Loucy (cell line): ENCODE results near the gene OBI1.
"Not testable (repeated sequence)": the region's sequence is repeated elsewhere in the genome, so short reads cannot be mapped to it uniquely, and the experiment has no call there.

ENCODE experiments used
- H2AFZ ChIP-seq: fragments of 200-600 bp; sonication (generic); 2 replicates; pipeline ENCODE4 v1.6.0; 2016; ENCODE audit warnings: antibody characterized with exemption, mild to moderate bottlenecking, low read length, moderate library complexity
- H3F3A ChIP-seq: fragments of 200-600 bp; 2 replicates; pipeline ENCODE4 v1.6.0; 2016; ENCODE audit warnings: antibody characterized with exemption, low read depth, mild to moderate bottlenecking
- H3K27me3 ChIP-seq: fragments of 200-600 bp; sonication (generic); 2 replicates; pipeline ENCODE4 v1.6.1; 2014; ENCODE audit warnings: low read length, mild to moderate bottlenecking; ENCODE audit not compliant: insufficient read depth, poor library complexity, severe bottlenecking
- H3K36me3 ChIP-seq: fragments of 200-600 bp; sonication (generic); 2 replicates; pipeline ENCODE4 v1.6.1; 2016; ENCODE audit warnings: low read length; ENCODE audit not compliant: insufficient read depth
- H3K4me1 ChIP-seq: fragments of 200-600 bp; sonication (generic); 2 replicates; pipeline ENCODE4 v1.5.1; 2014; ENCODE audit warnings: low read length, mild to moderate bottlenecking; ENCODE audit not compliant: insufficient read depth, poor library complexity, severe bottlenecking
- H3K4me2 ChIP-seq: fragments of 200-600 bp; sonication (generic); 2 replicates; pipeline ENCODE4 v1.6.0; 2014; ENCODE audit warnings: antibody characterized with exemption, low read length, low read depth, mild to moderate bottlenecking; ENCODE audit not compliant: poor library complexity, severe bottlenecking
- H3K4me3 ChIP-seq: fragments of 200-600 bp; sonication (generic); 2 replicates; pipeline ENCODE4 v1.5.1; 2014; ENCODE audit warnings: low read length, mild to moderate bottlenecking, mixed read lengths; ENCODE audit not compliant: poor library complexity, severe bottlenecking
- H3K79me2 ChIP-seq: fragments of 200-600 bp; sonication (generic); 2 replicates; pipeline ENCODE4 v1.6.1; 2014; ENCODE audit warnings: low read length; ENCODE audit not compliant: insufficient read depth
- H3K9ac ChIP-seq: fragments of 200-600 bp; sonication (generic); 2 replicates; pipeline ENCODE4 v1.6.0; 2014; ENCODE audit warnings: mild to moderate bottlenecking, low read depth, low read length, moderate library complexity; ENCODE audit not compliant: poor library complexity, severe bottlenecking
- H3K9me2 ChIP-seq: fragments of 200-600 bp; sonication (generic); replicated peaks from 2 replicates; pipeline ENCODE4 v1.6.1; 2016; ENCODE audit warnings: low read depth, low read length, mixed read lengths
- H3K9me3 ChIP-seq: fragments of 200-600 bp; sonication (generic); 2 replicates; pipeline ENCODE4 v1.6.1; 2014; ENCODE audit warnings: mild to moderate bottlenecking, antibody characterized with exemption, low read length, low read depth; ENCODE audit not compliant: insufficient read depth
- H4K20me1 ChIP-seq: fragments of 200-600 bp; sonication (generic); 2 replicates; pipeline ENCODE4 v1.6.0; 2014; ENCODE audit warnings: antibody characterized with exemption, low read length, mild to moderate bottlenecking; ENCODE audit not compliant: insufficient read depth, poor library complexity, severe bottlenecking
- EZH2phosphoT487 ChIP-seq: fragments of 200-600 bp; IDR thresholded peaks from 2 replicates; pipeline ENCODE4 v1.6.1; 2018; ENCODE audit warnings: antibody characterized with exemption, mild to moderate bottlenecking, moderate library complexity, borderline replicate concordance
- TF ChIP-seq, protein P1 (sequence below): fragments of 200-600 bp; sonication (generic); conservative IDR thresholded peaks from 2 replicates; pipeline ENCODE4 v1.5.1; 2014; ENCODE audit warnings: mild to moderate bottlenecking, antibody characterized with exemption, low read length

Gene OBI1

DNA sequence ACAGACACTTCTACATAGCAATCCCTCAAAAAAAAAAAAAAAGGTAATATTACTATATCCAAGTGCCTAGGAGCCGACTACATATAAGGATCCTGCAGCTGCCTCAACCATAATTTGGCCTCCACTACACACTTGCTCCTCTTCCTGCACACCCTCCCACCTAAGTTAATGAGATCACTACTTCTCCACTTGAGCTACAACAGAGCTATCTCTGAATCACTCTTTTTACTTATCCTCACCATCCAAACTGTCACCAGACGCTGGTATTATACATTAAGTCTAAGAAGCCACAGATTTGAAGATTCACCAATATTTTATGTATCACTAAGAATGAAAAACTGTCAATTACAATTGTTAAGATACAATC, 8.3 kb downstream of the OBI1 start:
- Histone ChIP-seq H3K9me2 (no peaks in the 10 kb centered on the region), H3K4me1 (peaks cover 88% of the 10 kb centered on the region), H2AFZ (no peak overlapping the region), H3K9me3 (no peaks in the 10 kb centered on the region), H3F3A (peaks cover 15% of the 10 kb centered on the region; the same call in 1 of the 2 replicates), H3K79me2 (peaks cover 100% of the 10 kb centered on the region), H3K36me3 (peaks cover 5% of the 10 kb centered on the region), H3K27me3 (no peaks in the 10 kb centered on the region), H4K20me1 (peaks cover 93% of the 10 kb centered on the region), H3K4me3 (peak overlapping the region; percentile 50), H3K9ac (no peak overlapping the region), H3K4me2 (peak overlapping the region; percentile 69)
- TF ChIP-seq, protein P1, sequence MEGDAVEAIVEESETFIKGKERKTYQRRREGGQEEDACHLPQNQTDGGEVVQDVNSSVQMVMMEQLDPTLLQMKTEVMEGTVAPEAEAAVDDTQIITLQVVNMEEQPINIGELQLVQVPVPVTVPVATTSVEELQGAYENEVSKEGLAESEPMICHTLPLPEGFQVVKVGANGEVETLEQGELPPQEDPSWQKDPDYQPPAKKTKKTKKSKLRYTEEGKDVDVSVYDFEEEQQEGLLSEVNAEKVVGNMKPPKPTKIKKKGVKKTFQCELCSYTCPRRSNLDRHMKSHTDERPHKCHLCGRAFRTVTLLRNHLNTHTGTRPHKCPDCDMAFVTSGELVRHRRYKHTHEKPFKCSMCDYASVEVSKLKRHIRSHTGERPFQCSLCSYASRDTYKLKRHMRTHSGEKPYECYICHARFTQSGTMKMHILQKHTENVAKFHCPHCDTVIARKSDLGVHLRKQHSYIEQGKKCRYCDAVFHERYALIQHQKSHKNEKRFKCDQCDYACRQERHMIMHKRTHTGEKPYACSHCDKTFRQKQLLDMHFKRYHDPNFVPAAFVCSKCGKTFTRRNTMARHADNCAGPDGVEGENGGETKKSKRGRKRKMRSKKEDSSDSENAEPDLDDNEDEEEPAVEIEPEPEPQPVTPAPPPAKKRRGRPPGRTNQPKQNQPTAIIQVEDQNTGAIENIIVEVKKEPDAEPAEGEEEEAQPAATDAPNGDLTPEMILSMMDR, result no peak
- no peak for TF ChIP-seq EZH2phosphoT487

GRCh38 chr13:78649997-78650716, 8.8 kb downstream of the OBI1 start:
- Histone ChIP-seq H3K4me3 (peak overlapping the region; percentile 50), H3F3A (peaks cover 15% of the 10 kb centered on the region; the same call in 1 of the 2 replicates), H3K9ac (no peak overlapping the region), H3K4me2 (peak overlapping the region; percentile 69), H4K20me1 (peaks cover 93% of the 10 kb centered on the region), H3K9me2 (no peaks in the 10 kb centered on the region), H3K9me3 (no peaks in the 10 kb centered on the region), H3K79me2 (peaks cover 100% of the 10 kb centered on the region), H3K36me3 (peaks cover 5% of the 10 kb centered on the region), H3K4me1 (peaks cover 82% of the 10 kb centered on the region), H2AFZ (no peak overlapping the region), H3K27me3 (no peaks in the 10 kb centered on the region)
- TF ChIP-seq, protein P1, result no peak
- no peak for TF ChIP-seq EZH2phosphoT487

DNA sequence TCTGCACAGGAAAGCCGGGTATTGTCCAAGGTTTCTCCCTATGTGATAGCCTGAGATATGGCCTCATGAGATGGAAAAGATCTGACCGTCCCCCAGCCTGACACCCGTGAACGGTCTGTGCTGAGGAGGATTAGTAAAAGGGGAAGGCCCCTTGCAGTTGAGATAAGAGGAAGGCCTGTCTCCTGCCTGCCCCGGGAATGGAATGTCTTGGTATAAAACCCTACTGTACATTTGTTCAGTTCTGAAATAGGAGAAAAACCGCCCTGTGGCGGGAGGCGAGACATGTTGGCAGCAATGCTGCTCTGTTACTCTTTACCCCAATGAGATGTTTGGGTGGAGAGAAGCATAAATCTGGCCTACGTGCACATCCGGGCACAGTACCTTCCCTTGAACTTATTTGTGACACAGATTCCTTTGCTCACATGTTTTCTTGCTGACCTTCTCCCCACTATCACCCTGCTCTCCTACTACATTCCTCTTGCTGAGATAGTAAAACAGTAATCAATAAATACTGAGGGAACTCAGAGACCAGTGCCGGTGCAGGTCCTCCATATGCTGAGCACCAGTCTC, 11.8 kb downstream of the OBI1 start:
- Histone ChIP-seq H3K36me3 (peaks cover 30% of the 10 kb centered on the region), H3K4me2 (peak overlapping the region; percentile 17), H4K20me1 (peaks cover 85% of the 10 kb centered on the region), H3K79me2 (peaks cover 98% of the 10 kb centered on the region), H3F3A (peaks cover 15% of the 10 kb centered on the region; the same call in 1 of the 2 replicates), H3K4me1 (peaks cover 67% of the 10 kb centered on the region)
- not testable (repeated sequence) for H2AFZ ChIP-seq, H3K4me3 ChIP-seq, H3K9ac ChIP-seq, H3K9me3 ChIP-seq, H3K9me2 ChIP-seq, H3K27me3 ChIP-seq
